OCI-LY7 (cell line): ENCODE data around the gene RSPH9.
A peak's percentile ranks its signal among the peaks of the same experiment; 100 is the strongest.

Experiments used
- EZH2phosphoT487 ChIP-seq: fragments of 200-600 bp; sonication (generic); IDR thresholded peaks from 2 replicates; pipeline ENCODE4 v1.6.1; 2018; ENCODE audit warnings: low read depth, borderline replicate concordance, mild to moderate bottlenecking, mixed run types, antibody characterized with exemption, low read length, moderate library complexity, mixed read lengths
- TF ChIP-seq, protein P1 (sequence below): fragments of 200-600 bp; sonication (generic); conservative IDR thresholded peaks from 2 replicates; pipeline ENCODE4 v1.5.1; 2014; ENCODE audit warnings: mild to moderate bottlenecking, antibody characterized with exemption, low read length, moderate library complexity, mixed read lengths

DNA sequence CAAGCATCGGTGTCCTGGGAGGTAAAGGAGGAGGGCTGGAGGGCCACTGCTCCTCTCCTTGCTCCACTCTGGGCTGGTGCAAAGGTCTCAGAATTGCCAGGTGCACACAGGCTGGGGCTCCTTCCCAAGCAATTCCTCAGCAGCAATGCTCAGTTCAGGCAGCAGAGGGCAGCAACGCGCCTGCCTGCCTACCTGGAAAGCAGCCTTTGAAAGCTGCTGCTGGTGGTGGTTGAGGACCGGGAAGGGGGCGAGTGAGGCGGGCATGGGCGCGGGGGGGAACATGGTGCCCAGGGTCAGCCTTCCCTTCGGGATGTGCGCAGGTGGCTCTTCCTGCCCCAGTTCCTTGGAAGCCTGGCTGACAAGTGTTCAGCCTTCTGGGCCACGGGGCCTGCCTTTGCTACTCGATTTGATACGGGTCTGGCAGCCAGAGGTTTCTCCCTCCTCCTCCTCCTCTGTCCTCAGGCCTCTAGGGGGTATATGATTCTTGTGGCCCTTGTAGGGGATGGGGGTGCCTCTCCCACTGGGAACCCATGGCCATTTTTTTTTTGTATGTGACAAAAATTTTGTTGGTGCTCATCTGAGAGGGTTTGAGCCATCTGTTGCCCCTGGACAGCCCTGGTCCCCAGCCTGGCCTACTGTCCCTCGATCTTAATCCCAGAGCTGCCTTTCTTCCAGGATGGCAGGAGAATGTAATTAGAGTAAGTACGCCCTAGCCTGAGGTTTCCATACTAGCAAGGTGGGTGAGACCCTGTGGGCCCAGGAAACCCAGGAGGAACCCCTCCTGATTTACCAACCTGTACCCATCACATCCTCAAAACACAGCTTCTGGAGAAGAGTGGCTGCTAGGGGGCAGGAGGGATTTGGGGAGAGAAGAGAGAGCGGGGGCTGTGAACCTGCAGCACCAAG is 22.7 kb downstream of the RSPH9 start:
- TF ChIP-seq, protein P1, sequence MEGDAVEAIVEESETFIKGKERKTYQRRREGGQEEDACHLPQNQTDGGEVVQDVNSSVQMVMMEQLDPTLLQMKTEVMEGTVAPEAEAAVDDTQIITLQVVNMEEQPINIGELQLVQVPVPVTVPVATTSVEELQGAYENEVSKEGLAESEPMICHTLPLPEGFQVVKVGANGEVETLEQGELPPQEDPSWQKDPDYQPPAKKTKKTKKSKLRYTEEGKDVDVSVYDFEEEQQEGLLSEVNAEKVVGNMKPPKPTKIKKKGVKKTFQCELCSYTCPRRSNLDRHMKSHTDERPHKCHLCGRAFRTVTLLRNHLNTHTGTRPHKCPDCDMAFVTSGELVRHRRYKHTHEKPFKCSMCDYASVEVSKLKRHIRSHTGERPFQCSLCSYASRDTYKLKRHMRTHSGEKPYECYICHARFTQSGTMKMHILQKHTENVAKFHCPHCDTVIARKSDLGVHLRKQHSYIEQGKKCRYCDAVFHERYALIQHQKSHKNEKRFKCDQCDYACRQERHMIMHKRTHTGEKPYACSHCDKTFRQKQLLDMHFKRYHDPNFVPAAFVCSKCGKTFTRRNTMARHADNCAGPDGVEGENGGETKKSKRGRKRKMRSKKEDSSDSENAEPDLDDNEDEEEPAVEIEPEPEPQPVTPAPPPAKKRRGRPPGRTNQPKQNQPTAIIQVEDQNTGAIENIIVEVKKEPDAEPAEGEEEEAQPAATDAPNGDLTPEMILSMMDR = peak; percentile 90
- TF ChIP-seq EZH2phosphoT487 = no peak
